IPS-18c (cell line): ENCODE data around the gene SOS1.

Source experiments
- H3K4me3 ChIP-seq: 2 replicates; pipeline ENCODE4 v1.7.0; 2013; ENCODE audit warnings: low read depth, mild to moderate bottlenecking, low read length, moderate library complexity; ENCODE audit not compliant: insufficient read depth
- H3K9me3 ChIP-seq: one replicate; pipeline ENCODE4 v1.6.1; 2013; ENCODE audit warnings: mild to moderate bottlenecking, low read length, moderate library complexity; ENCODE audit not compliant: control insufficient read depth, insufficient read depth

Gene SOS1

GRCh38 chr2:38935568-38936172, 185.2 kb downstream of the SOS1 start:
- no peak overlapping the region for H3K4me3 ChIP-seq
- H3K9me3 ChIP-seq: no peaks in the 10 kb centered on the region

GRCh38 chr2:38934742-38935141, 186.1 kb downstream of the SOS1 start:
- H3K9me3 ChIP-seq: no peaks in the 10 kb centered on the region

GRCh38 chr2:38933653-38934052, 187.2 kb downstream of the SOS1 start:
- no peak overlapping the region for H3K4me3 ChIP-seq
- H3K9me3 ChIP-seq: no peaks in the 10 kb centered on the region

More at GRCh38 chr2:38934742-38935141, 186.1 kb downstream of the SOS1 start:
- H3K4me3 ChIP-seq: no peak overlapping the region

GRCh38 chr2:38932586-38932985, 188.3 kb downstream of the SOS1 start:
- no peak overlapping the region for H3K4me3 ChIP-seq
- H3K9me3 ChIP-seq: no peaks in the 10 kb centered on the region
